UCSD-AML1 (cell line): ENCODE results near the gene PIMREG.

Experiments
- DNase-seq: peaks from one replicate; lab custom pipeline; 2025; ENCODE audit not compliant: unreplicated experiment; lab: John Stamatoyannopoulos, UW

PIMREG gene

GRCh38 chr17:6497496-6498221, 53.4 kb downstream of the PIMREG start:
- no peak for DNase-seq

GRCh38 chr17:6498356-6498755, 54.1 kb downstream of the PIMREG start:
- DNase-seq = no peak

GRCh38 chr17:6498901-6499540, 54.8 kb downstream of the PIMREG start:
- DNase-seq = no peak
